Fibroblast of lung (primary cell): ENCODE data around the gene MPHOSPH10.

Source experiments
- EZH2 ChIP-seq: IDR thresholded peaks from 2 replicates; pipeline ENCODE4 v1.5.1; 2012; ENCODE audit warnings: low read length, control low read depth, mild to moderate bottlenecking; ENCODE audit errors: missing control alignments
- TF ChIP-seq, protein P1 (sequence below), 2 donors: IDR thresholded peaks in 1 of 2; conservative IDR thresholded peaks in 1 of 2; 1 replicate in 1 of 2; 2 replicates in 1 of 2; pipeline ENCODE4 v1.5.1; 2011 to 2012; ENCODE audit warnings: low read length in 2 of 2, control low read depth in 1 of 2, inconsistent platforms in 1 of 2, low read depth in 1 of 2, mild to moderate bottlenecking in 1 of 2

DNA sequence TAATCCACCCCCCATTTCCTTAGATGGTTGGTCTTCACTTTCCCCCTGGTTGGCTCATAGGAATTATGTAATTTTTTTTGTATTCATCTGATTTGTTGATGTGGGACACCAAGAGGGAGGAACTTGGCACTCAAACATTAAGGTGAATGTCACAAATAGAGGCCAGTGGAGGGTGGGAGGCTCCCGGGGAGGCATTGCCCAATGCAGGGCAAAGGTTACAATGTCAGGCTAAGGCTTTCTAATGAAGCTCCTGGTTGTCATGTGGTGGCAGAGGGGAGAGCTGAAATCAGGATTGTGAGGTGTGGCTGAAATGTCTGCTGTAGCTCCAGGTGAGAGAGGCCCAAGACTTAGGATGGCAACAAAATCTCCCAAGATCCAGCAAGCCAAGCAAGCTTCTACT is 42.7 kb downstream of the MPHOSPH10 start:
- no peak for TF ChIP-seq EZH2
- TF ChIP-seq, protein P1, sequence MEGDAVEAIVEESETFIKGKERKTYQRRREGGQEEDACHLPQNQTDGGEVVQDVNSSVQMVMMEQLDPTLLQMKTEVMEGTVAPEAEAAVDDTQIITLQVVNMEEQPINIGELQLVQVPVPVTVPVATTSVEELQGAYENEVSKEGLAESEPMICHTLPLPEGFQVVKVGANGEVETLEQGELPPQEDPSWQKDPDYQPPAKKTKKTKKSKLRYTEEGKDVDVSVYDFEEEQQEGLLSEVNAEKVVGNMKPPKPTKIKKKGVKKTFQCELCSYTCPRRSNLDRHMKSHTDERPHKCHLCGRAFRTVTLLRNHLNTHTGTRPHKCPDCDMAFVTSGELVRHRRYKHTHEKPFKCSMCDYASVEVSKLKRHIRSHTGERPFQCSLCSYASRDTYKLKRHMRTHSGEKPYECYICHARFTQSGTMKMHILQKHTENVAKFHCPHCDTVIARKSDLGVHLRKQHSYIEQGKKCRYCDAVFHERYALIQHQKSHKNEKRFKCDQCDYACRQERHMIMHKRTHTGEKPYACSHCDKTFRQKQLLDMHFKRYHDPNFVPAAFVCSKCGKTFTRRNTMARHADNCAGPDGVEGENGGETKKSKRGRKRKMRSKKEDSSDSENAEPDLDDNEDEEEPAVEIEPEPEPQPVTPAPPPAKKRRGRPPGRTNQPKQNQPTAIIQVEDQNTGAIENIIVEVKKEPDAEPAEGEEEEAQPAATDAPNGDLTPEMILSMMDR (conservative IDR thresholded peaks at IDR 0.05 in 1 of 2, IDR thresholded peaks at IDR 0.05 in 1 of 2; ENCODE audit: low read depth in 1 of 2, low read length in 2 of 2), result no peak
